ENCODE measurements around the gene RASA4. TPM values are rescaled to one million over a fixed set of nuclear protein-coding genes. Genes with fewer than 3 reads are reported as not detected.
"Not testable (repeated sequence)": the region's sequence is repeated elsewhere in the genome, so short reads cannot be mapped to it uniquely, and the experiment has no call there.

Gene RASA4
- total RNA-seq, 2 experiments from 2014 or later = 92.6 to 95.1 TPM

- Mint-ChIP-seq H3K27ac (peak within 1 kb of the TSS; percentile 91), H3K4me3 (peak within 1 kb of the TSS; percentile 87)
- H3K4me1 Mint-ChIP-seq (ENCODE audit: low read depth); CTCF ChIA-PET; H3K27me3 Mint-ChIP-seq; intact Hi-C loops (cut with micrococcal nuclease); POLR2A ChIA-PET; H3K9me3 Mint-ChIP-seq; H3K36me3 Mint-ChIP-seq (ENCODE audit: low read depth): not testable (repeated sequence)
- DNase-seq (peak; percentile 100), ATAC-seq (peak; percentile 93)
- peak; percentile 74 for TF ChIP-seq CTCF (IDR thresholded peaks at IDR 0.05)
Measured at GRCh38 chr7:102572261-102573239, 44.0 kb downstream of the RASA4 start, which contains the start of gene POLR2J3. TSS of gene POLR2J3 (minus strand) at chr7:102572583. CDS start at chr7:102572521, 62 bp downstream.

GRCh38 chr7:102568620-102569019, 47.9 kb downstream of the RASA4 start:
- POLR2A ChIA-PET; CTCF ChIA-PET; intact Hi-C loops (cut with micrococcal nuclease); H3K27ac Mint-ChIP-seq; H3K36me3 Mint-ChIP-seq (ENCODE audit: low read depth); H3K9me3 Mint-ChIP-seq; H3K27me3 Mint-ChIP-seq; H3K4me1 Mint-ChIP-seq (ENCODE audit: low read depth); DNase-seq; ATAC-seq; H3K4me3 Mint-ChIP-seq: not testable (repeated sequence)

GRCh38 chr7:102550808-102551422, 65.6 kb downstream of the RASA4 start, which contains the start of gene SPDYE2:
TSS of gene SPDYE2 (plus strand) at chr7:102551226. CDS start at chr7:102553256, 2,030 bp downstream.
- ATAC-seq; H3K4me3 Mint-ChIP-seq; H3K27me3 Mint-ChIP-seq; DNase-seq; POLR2A ChIA-PET; CTCF ChIA-PET; H3K27ac Mint-ChIP-seq; H3K36me3 Mint-ChIP-seq (ENCODE audit: low read depth); H3K9me3 Mint-ChIP-seq; intact Hi-C loops (cut with micrococcal nuclease); H3K4me1 Mint-ChIP-seq (ENCODE audit: low read depth): not testable (repeated sequence)

GRCh38 chr7:102546353-102546752, 70.2 kb downstream of the RASA4 start:
- H3K4me1 Mint-ChIP-seq (ENCODE audit: low read depth); H3K27me3 Mint-ChIP-seq; H3K4me3 Mint-ChIP-seq; H3K9me3 Mint-ChIP-seq; H3K27ac Mint-ChIP-seq; intact Hi-C loops (cut with micrococcal nuclease); DNase-seq; CTCF ChIA-PET; H3K36me3 Mint-ChIP-seq (ENCODE audit: low read depth); ATAC-seq; POLR2A ChIA-PET: not testable (repeated sequence)

GRCh38 chr7:102545288-102545687, 71.3 kb downstream of the RASA4 start:
- H3K27ac Mint-ChIP-seq; H3K36me3 Mint-ChIP-seq (ENCODE audit: low read depth); intact Hi-C loops (cut with micrococcal nuclease); H3K4me1 Mint-ChIP-seq (ENCODE audit: low read depth); CTCF ChIA-PET; H3K9me3 Mint-ChIP-seq; H3K4me3 Mint-ChIP-seq; POLR2A ChIA-PET; DNase-seq; ATAC-seq; H3K27me3 Mint-ChIP-seq: not testable (repeated sequence)

- CTCF ChIA-PET; POLR2A ChIA-PET; H3K4me3 Mint-ChIP-seq; intact Hi-C loops (cut with micrococcal nuclease); H3K9me3 Mint-ChIP-seq; ATAC-seq; DNase-seq; H3K4me1 Mint-ChIP-seq (ENCODE audit: low read depth); H3K27me3 Mint-ChIP-seq; H3K27ac Mint-ChIP-seq; H3K36me3 Mint-ChIP-seq (ENCODE audit: low read depth): not testable (repeated sequence)
Measured at GRCh38 chr7:102544372-102544771, 72.2 kb downstream of the RASA4 start.

GRCh38 chr7:102543596-102543995, 73.0 kb downstream of the RASA4 start, which contains the start of gene UPK3BL2:
TSS of gene UPK3BL2 (minus strand) at chr7:102543696. CDS start at chr7:102543636, 60 bp downstream.
- POLR2A ChIA-PET = not testable (repeated sequence)

GRCh38 chr7:102542771-102543170, 73.8 kb downstream of the RASA4 start:
- H3K36me3 Mint-ChIP-seq (ENCODE audit: low read depth); POLR2A ChIA-PET; intact Hi-C loops (cut with micrococcal nuclease); ATAC-seq; H3K4me3 Mint-ChIP-seq; H3K4me1 Mint-ChIP-seq (ENCODE audit: low read depth); CTCF ChIA-PET; DNase-seq; H3K9me3 Mint-ChIP-seq; H3K27ac Mint-ChIP-seq; H3K27me3 Mint-ChIP-seq: not testable (repeated sequence)

More at GRCh38 chr7:102543596-102543995, 73.0 kb downstream of the RASA4 start, which contains the start of gene UPK3BL2:
- intact Hi-C loops (cut with micrococcal nuclease); H3K36me3 Mint-ChIP-seq (ENCODE audit: low read depth); CTCF ChIA-PET; H3K27ac Mint-ChIP-seq; H3K27me3 Mint-ChIP-seq; H3K9me3 Mint-ChIP-seq; ATAC-seq; DNase-seq; H3K4me3 Mint-ChIP-seq; H3K4me1 Mint-ChIP-seq (ENCODE audit: low read depth): not testable (repeated sequence)

- H3K4me3 Mint-ChIP-seq; H3K9me3 Mint-ChIP-seq; H3K27me3 Mint-ChIP-seq; H3K36me3 Mint-ChIP-seq (ENCODE audit: low read depth); ATAC-seq; DNase-seq; H3K4me1 Mint-ChIP-seq (ENCODE audit: low read depth); POLR2A ChIA-PET; CTCF ChIA-PET; intact Hi-C loops (cut with micrococcal nuclease); H3K27ac Mint-ChIP-seq: not testable (repeated sequence)
Measured at GRCh38 chr7:102542083-102542482, 74.5 kb downstream of the RASA4 start.

GRCh38 chr7:102540604-102541003, 76.0 kb downstream of the RASA4 start:
- H3K36me3 Mint-ChIP-seq (ENCODE audit: low read depth); ATAC-seq; DNase-seq; H3K9me3 Mint-ChIP-seq; H3K27me3 Mint-ChIP-seq; H3K4me1 Mint-ChIP-seq (ENCODE audit: low read depth); H3K4me3 Mint-ChIP-seq; CTCF ChIA-PET; POLR2A ChIA-PET; H3K27ac Mint-ChIP-seq; intact Hi-C loops (cut with micrococcal nuclease): not testable (repeated sequence)

Measured in activated CD8-positive, alpha-beta T cell treated with anti-CD3 and anti-CD28 coated beads for 36 hours (primary cell).